WTC11 (cell line): Measurements from ENCODE around the gene ARHGAP10. TPM values are rescaled to one million over a fixed set of nuclear protein-coding genes. Genes with fewer than 3 reads are reported as not detected.

Source experiments
- ATAC-seq: fragments of 200-7000 bp; cut with Tn5 transposase; 2 replicates; pipeline ENCODE4 v1.10.0; 2021; ENCODE audit warnings: mild to moderate bottlenecking, moderate library complexity
- CTCF ChIA-PET: fragments of 300-600 bp; sonication (Branson Sonifier 250); formaldehyde crosslinking; loops from one replicate; lab custom pipeline; 2021; ENCODE audit warnings: antibody characterized with exemption; lab: Charles Lee
- POLR2A ChIA-PET: fragments of 350-600 bp; sonication (Branson Sonifier 250); formaldehyde crosslinking; loops from one replicate; lab custom pipeline; 2021; ENCODE audit warnings: antibody characterized with exemption; lab: Charles Lee
- DNase-seq: peaks from one replicate; pipeline ENCODE4 v3.0.0; 2021; ENCODE audit warnings: low spot score
- H3K27ac Mint-ChIP-seq: 2 replicates; pipeline ENCODE4 v1.8.0; 2021; ENCODE audit warnings: mixed read lengths
- H3K27me3 Mint-ChIP-seq: 2 replicates; pipeline ENCODE4 v1.8.0; 2021; ENCODE audit warnings: low read depth, mild to moderate bottlenecking, moderate library complexity, mixed read lengths
- H3K36me3 Mint-ChIP-seq: 2 replicates; pipeline ENCODE4 v1.8.0; 2021; ENCODE audit warnings: mixed read lengths
- H3K4me1 Mint-ChIP-seq: 2 replicates; pipeline ENCODE4 v1.8.0; 2022; ENCODE audit warnings: mixed read lengths
- H3K4me3 Mint-ChIP-seq: 2 replicates; pipeline ENCODE4 v1.8.0; 2021; ENCODE audit warnings: mild to moderate bottlenecking, moderate library complexity, mixed read lengths
- H3K9me3 Mint-ChIP-seq: 2 replicates; pipeline ENCODE4 v1.8.0; 2021; ENCODE audit warnings: mixed read lengths
- ARID4B ChIP-seq: sonication (generic); formaldehyde crosslinking; IDR thresholded peaks from 2 replicates; pipeline ENCODE4 v1.8.0; 2023; ENCODE audit warnings: missing genetic modification reagents, mild to moderate bottlenecking, borderline replicate concordance
- ATF6 ChIP-seq: sonication (generic); formaldehyde crosslinking; IDR thresholded peaks from 2 replicates; pipeline ENCODE4 v1.8.1; 2023; ENCODE audit warnings: mild to moderate bottlenecking, missing genetic modification reagents
- CREB1 ChIP-seq: sonication (generic); formaldehyde crosslinking; IDR thresholded peaks from 2 replicates; pipeline ENCODE4 v1.8.0; 2023; ENCODE audit warnings: mild to moderate bottlenecking, missing genetic modification reagents
- FOXJ3 ChIP-seq: sonication (generic); formaldehyde crosslinking; IDR thresholded peaks from 2 replicates; pipeline ENCODE4 v1.9.0; 2021; ENCODE audit warnings: missing genetic modification reagents, mild to moderate bottlenecking, borderline replicate concordance
- GRHL2 ChIP-seq: fragments of 250-450 bp; sonication (Bioruptor Pico); IDR thresholded peaks from 2 replicates; pipeline ENCODE4 v1.8.0; 2022; ENCODE audit warnings: mild to moderate bottlenecking, moderate library complexity; ENCODE audit not compliant: insufficient replicate concordance, severe bottlenecking
- JAZF1 ChIP-seq: fragments of 250-450 bp; sonication (Bioruptor Pico); IDR thresholded peaks from 2 replicates; pipeline ENCODE4 v1.9.0; 2021; ENCODE audit warnings: moderate library complexity, mild to moderate bottlenecking, inconsistent platforms
- JUN ChIP-seq: sonication (generic); formaldehyde crosslinking; IDR thresholded peaks from 2 replicates; pipeline ENCODE4 v1.8.0; 2023; ENCODE audit warnings: mild to moderate bottlenecking, missing genetic modification reagents
- NFATC4 ChIP-seq: fragments of 250-450 bp; sonication (Bioruptor Pico); IDR thresholded peaks from 2 replicates; pipeline ENCODE4 v1.9.0; 2021; ENCODE audit warnings: mild to moderate bottlenecking
- NR1H2 ChIP-seq: sonication (generic); formaldehyde crosslinking; IDR thresholded peaks from 2 replicates; pipeline ENCODE4 v1.9.0; 2021; ENCODE audit warnings: mild to moderate bottlenecking, moderate library complexity, missing genetic modification reagents
- NR2C2 ChIP-seq: sonication (generic); formaldehyde crosslinking; IDR thresholded peaks from 2 replicates; pipeline ENCODE4 v1.8.0; 2022; ENCODE audit warnings: mild to moderate bottlenecking, missing genetic modification reagents
- PRDM15 ChIP-seq: sonication (generic); formaldehyde crosslinking; IDR thresholded peaks from 2 replicates; pipeline ENCODE4 v1.8.0; 2022; ENCODE audit warnings: missing genetic modification reagents
- PRRX2 ChIP-seq: fragments of 250-450 bp; sonication (Bioruptor Pico); IDR thresholded peaks from 2 replicates; pipeline ENCODE4 v1.8.0; 2021; ENCODE audit warnings: mild to moderate bottlenecking
- RORB ChIP-seq: fragments of 250-450 bp; sonication (Bioruptor Pico); IDR thresholded peaks from 2 replicates; pipeline ENCODE4 v1.9.0; 2021; ENCODE audit warnings: mild to moderate bottlenecking
- SOX15 ChIP-seq: fragments of 250-450 bp; sonication (Bioruptor Pico); IDR thresholded peaks from 2 replicates; pipeline ENCODE4 v1.9.0; 2021; ENCODE audit warnings: mild to moderate bottlenecking
- ZBTB21 ChIP-seq: sonication (generic); formaldehyde crosslinking; IDR thresholded peaks from 2 replicates; pipeline ENCODE4 v1.8.1; 2023; ENCODE audit warnings: mild to moderate bottlenecking, missing genetic modification reagents, borderline replicate concordance
- ZBTB43 ChIP-seq: sonication (generic); formaldehyde crosslinking; IDR thresholded peaks from 2 replicates; pipeline ENCODE4 v1.8.1; 2023; ENCODE audit warnings: mild to moderate bottlenecking, missing genetic modification reagents
- ZNF121 ChIP-seq: sonication (generic); formaldehyde crosslinking; IDR thresholded peaks from 2 replicates; pipeline ENCODE4 v1.8.0; 2023; ENCODE audit warnings: missing genetic modification reagents
- ZNF281 ChIP-seq: sonication (generic); formaldehyde crosslinking; IDR thresholded peaks from 2 replicates; pipeline ENCODE4 v1.8.0; 2023; ENCODE audit warnings: mild to moderate bottlenecking, missing genetic modification reagents
- ZNF396 ChIP-seq: fragments of 250-450 bp; sonication (Bioruptor Pico); IDR thresholded peaks from 2 replicates; pipeline ENCODE4 v1.8.0; 2021; ENCODE audit warnings: mild to moderate bottlenecking, moderate library complexity, borderline replicate concordance
- ZNF425 ChIP-seq: fragments of 250-450 bp; sonication (Bioruptor Pico); conservative IDR thresholded peaks from 2 replicates; pipeline ENCODE4 v1.9.0; 2021; ENCODE audit warnings: mild to moderate bottlenecking
- total RNA-seq: library from RNA; stranded (reverse); gene quantifications from 3 replicates; pipeline ENCODE4 v1.2.3, GENCODE V29; 2021

Gene ARHGAP10
- total RNA-seq, 1 experiment from 2014 or later: 9.6 TPM

- H3K36me3 Mint-ChIP-seq: no peaks in the 10 kb centered on the region
- DNase-seq (no peak), ATAC-seq (peak; percentile 43; the same call in 1 of the 2 replicates)
- ChIA-PET CTCF (interaction anchor here (0.8 to 2.6 kb wide), 3 partner anchors 54 to 81 kb away, joined by 3 to 12 read pairs (median 3); no protein-coding TSS in a partner anchor), POLR2A (no interaction called here)
- H3K27ac Mint-ChIP-seq: 0 out of 2 replicates have a peak overlapping the region, but pooled peaks have one; percentile 10
- no peak for TF ChIP-seq ZNF396
- TF ChIP-seq ARID4B: no peak
- TF ChIP-seq JUN: no peak
- TF ChIP-seq ZBTB43 (CRISPR knock-in tag): no peak
- TF ChIP-seq FOXJ3 (CRISPR knock-in tag): no peak
- no peak for TF ChIP-seq PRDM15
- no peak for TF ChIP-seq NFATC4 (CRISPR knock-in tag)
- H3K4me3 Mint-ChIP-seq: no peak overlapping the region
- no peaks in the 10 kb centered on the region for H3K27me3 Mint-ChIP-seq
- no peaks in the 10 kb centered on the region for H3K9me3 Mint-ChIP-seq
- peaks cover 15% of the 10 kb centered on the region for H3K4me1 Mint-ChIP-seq
Measured at GRCh38 chr4:147786031-147786430, 54.1 kb downstream of the ARHGAP10 start.

- Mint-ChIP-seq H3K36me3 (no peaks in the 10 kb centered on the region), H3K9me3 (no peaks in the 10 kb centered on the region), H3K27me3 (no peaks in the 10 kb centered on the region), H3K4me3 (no peak overlapping the region), H3K27ac (0 out of 2 replicates have a peak overlapping the region, but pooled peaks have one; percentile 13), H3K4me1 (peaks cover 15% of the 10 kb centered on the region)
- no peak for ATAC-seq
- ChIA-PET CTCF (interaction anchor here (0.8 to 2.6 kb wide), 2 partner anchors 55 to 80 kb away, joined by 3 to 12 read pairs; no protein-coding TSS in a partner anchor), POLR2A (no interaction called here)
- DNase-seq: no peak
- TF ChIP-seq ZNF281 (CRISPR knock-in tag): no peak
- no peak for TF ChIP-seq ZNF396
- TF ChIP-seq ZNF121 (CRISPR knock-in tag): no peak
- no peak for TF ChIP-seq ZBTB21
- no peak for TF ChIP-seq GRHL2 (CRISPR knock-in tag)
- no peak for TF ChIP-seq ATF6 (CRISPR knock-in tag)
- TF ChIP-seq SOX15: no peak
- TF ChIP-seq PRRX2 (CRISPR knock-in tag): no peak
- TF ChIP-seq JAZF1 (CRISPR knock-in tag): no peak
- no peak for TF ChIP-seq RORB (CRISPR knock-in tag)
- TF ChIP-seq NR2C2: no peak
- TF ChIP-seq JUN: no peak
- TF ChIP-seq CREB1 (CRISPR knock-in tag): no peak
- no peak for TF ChIP-seq NR1H2 (CRISPR knock-in tag)
- TF ChIP-seq ZNF425 (CRISPR knock-in tag): no peak
Measured at GRCh38 chr4:147786531-147786930, 54.6 kb downstream of the ARHGAP10 start.
